ENCODE measurements around the gene IL18. TPM values are rescaled to one million over a fixed set of nuclear protein-coding genes. Genes with fewer than 3 reads are reported as not detected.

IL18 gene
- total RNA-seq, 1 experiment from 2014 or later = 0.31 TPM

- peaks cover 3% of the 10 kb centered on the region; the same call in 1 of the 2 replicates for H3K4me1 ChIP-seq (ENCODE audit: insufficient read depth, low read length)
- no peaks in the 10 kb centered on the region for H3K79me2 ChIP-seq (ENCODE audit: insufficient read depth, low read length)
- no peak overlapping the region for H2AFZ ChIP-seq (ENCODE audit: low read length)
- no peak overlapping the region for H3K4me2 ChIP-seq (ENCODE audit: insufficient read depth, insufficient read length, low read length)
- no peak overlapping the region for H4K5ac ChIP-seq (ENCODE audit: insufficient read length, low read depth, low read length)
- WGBS (ENCODE audit: extremely low coverage, insufficient read length, low lambda C conversion rate) = no CpG with 5 or more reads among the region's 3 CpGs
- H3K79me1 ChIP-seq (ENCODE audit: insufficient read depth, low read depth, low read length, poor library complexity, severe bottlenecking) = no peaks in the 10 kb centered on the region
- no peak overlapping the region for H3T11ph ChIP-seq (ENCODE audit: low read length)
- H3K9me3 Mint-ChIP-seq = no peaks in the 10 kb centered on the region
- no peak overlapping the region for H3K4me3 Mint-ChIP-seq
- no peak overlapping the region for H3K27ac Mint-ChIP-seq
- H2BK20ac ChIP-seq (ENCODE audit: low read depth, low read length, poor library complexity, severe bottlenecking) = no peak overlapping the region
- H2BK120ac ChIP-seq (ENCODE audit: low read depth, low read length, poor library complexity, severe bottlenecking) = no peak overlapping the region
- H3K23ac ChIP-seq (ENCODE audit: insufficient read length, low read depth, low read length) = no peak overlapping the region
- peaks cover 7 to 8% of the 10 kb centered on the region in 2 experiments for H3K4me1 Mint-ChIP-seq
- H2BK5ac ChIP-seq (ENCODE audit: insufficient read length, low read length) = no peak overlapping the region
- no peak for DNase-seq
- no peak overlapping the region for H2BK12ac ChIP-seq (ENCODE audit: insufficient read length, low read depth, low read length)
- H2BK15ac ChIP-seq (ENCODE audit: low read depth, low read length) = no peak overlapping the region
- H3K27me3 Mint-ChIP-seq (ENCODE audit: low read depth) = peaks cover 2% of the 10 kb centered on the region; the same call in 1 of the 2 replicates
- no peak overlapping the region for H2AK5ac ChIP-seq (ENCODE audit: insufficient read length, low read length)
- no peak overlapping the region for H3K4ac ChIP-seq (ENCODE audit: low read depth, low read length)
- H3K36me3 Mint-ChIP-seq (ENCODE audit: insufficient read depth in 1 of 3, low read depth in 3 of 3) = no peaks in the 10 kb centered on the region
- H3K23me2 ChIP-seq (ENCODE audit: insufficient read length, low read depth, low read length, poor library complexity, severe bottlenecking) = no peaks in the 10 kb centered on the region
- no peak overlapping the region for H4K91ac ChIP-seq (ENCODE audit: insufficient read length, low read depth, low read length)
- TF ChIP-seq, protein P1, sequence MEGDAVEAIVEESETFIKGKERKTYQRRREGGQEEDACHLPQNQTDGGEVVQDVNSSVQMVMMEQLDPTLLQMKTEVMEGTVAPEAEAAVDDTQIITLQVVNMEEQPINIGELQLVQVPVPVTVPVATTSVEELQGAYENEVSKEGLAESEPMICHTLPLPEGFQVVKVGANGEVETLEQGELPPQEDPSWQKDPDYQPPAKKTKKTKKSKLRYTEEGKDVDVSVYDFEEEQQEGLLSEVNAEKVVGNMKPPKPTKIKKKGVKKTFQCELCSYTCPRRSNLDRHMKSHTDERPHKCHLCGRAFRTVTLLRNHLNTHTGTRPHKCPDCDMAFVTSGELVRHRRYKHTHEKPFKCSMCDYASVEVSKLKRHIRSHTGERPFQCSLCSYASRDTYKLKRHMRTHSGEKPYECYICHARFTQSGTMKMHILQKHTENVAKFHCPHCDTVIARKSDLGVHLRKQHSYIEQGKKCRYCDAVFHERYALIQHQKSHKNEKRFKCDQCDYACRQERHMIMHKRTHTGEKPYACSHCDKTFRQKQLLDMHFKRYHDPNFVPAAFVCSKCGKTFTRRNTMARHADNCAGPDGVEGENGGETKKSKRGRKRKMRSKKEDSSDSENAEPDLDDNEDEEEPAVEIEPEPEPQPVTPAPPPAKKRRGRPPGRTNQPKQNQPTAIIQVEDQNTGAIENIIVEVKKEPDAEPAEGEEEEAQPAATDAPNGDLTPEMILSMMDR (conservative IDR thresholded peaks at IDR 0.05) = no peak
- H3K27ac ChIP-seq (ENCODE audit: insufficient read length, low read depth, low read length) = no peak overlapping the region
- no peaks in the 10 kb centered on the region for H3K27me3 ChIP-seq (ENCODE audit: insufficient read depth, low read length)
- no peaks in the 10 kb centered on the region for H3K9me3 ChIP-seq (ENCODE audit: control insufficient read depth, low read depth, low read length)
- no peaks in the 10 kb centered on the region for H4K20me1 ChIP-seq (ENCODE audit: control insufficient read depth, insufficient read depth, insufficient read length)
- no peak overlapping the region for H4K8ac ChIP-seq (replicated peaks; ENCODE audit: insufficient read length, low read depth, low read length)
- H3K9ac ChIP-seq (ENCODE audit: extremely low read depth, insufficient read length, low read length) = no peak overlapping the region
- H3K14ac ChIP-seq (ENCODE audit: insufficient read depth, low read length) = no peak overlapping the region
- no peak overlapping the region for H3K18ac ChIP-seq (ENCODE audit: insufficient read length, low read depth, low read length)
- H3K56ac ChIP-seq (ENCODE audit: insufficient read length, low read depth, low read length) = no peak overlapping the region
Measured at GRCh38 chr11:112165049-112165448, 1.2 kb upstream of the IL18 start.

Measured in H9 (cell line).